Activated CD4-positive, alpha-beta T cell treated with anti-CD3 and anti-CD28 coated beads, Interleukin-2, Interleukin-4, amounts not matched to agents 100 ng/mL and 50 ng/mL, durations not matched to agents 16 hours and 8 hours (primary cell): Measurements from ENCODE around the gene GAL3ST3.
"Not testable (repeated sequence)": the region's sequence is repeated elsewhere in the genome, so short reads cannot be mapped to it uniquely, and the experiment has no call there.

ENCODE experiments used
- DNase-seq: peaks from one replicate; pipeline ENCODE4 v3.0.0-alpha.2; 2020; ENCODE audit warnings: low spot score

Gene GAL3ST3, protein sequence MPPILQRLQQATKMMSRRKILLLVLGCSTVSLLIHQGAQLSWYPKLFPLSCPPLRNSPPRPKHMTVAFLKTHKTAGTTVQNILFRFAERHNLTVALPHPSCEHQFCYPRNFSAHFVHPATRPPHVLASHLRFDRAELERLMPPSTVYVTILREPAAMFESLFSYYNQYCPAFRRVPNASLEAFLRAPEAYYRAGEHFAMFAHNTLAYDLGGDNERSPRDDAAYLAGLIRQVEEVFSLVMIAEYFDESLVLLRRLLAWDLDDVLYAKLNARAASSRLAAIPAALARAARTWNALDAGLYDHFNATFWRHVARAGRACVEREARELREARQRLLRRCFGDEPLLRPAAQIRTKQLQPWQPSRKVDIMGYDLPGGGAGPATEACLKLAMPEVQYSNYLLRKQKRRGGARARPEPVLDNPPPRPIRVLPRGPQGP

DNA sequence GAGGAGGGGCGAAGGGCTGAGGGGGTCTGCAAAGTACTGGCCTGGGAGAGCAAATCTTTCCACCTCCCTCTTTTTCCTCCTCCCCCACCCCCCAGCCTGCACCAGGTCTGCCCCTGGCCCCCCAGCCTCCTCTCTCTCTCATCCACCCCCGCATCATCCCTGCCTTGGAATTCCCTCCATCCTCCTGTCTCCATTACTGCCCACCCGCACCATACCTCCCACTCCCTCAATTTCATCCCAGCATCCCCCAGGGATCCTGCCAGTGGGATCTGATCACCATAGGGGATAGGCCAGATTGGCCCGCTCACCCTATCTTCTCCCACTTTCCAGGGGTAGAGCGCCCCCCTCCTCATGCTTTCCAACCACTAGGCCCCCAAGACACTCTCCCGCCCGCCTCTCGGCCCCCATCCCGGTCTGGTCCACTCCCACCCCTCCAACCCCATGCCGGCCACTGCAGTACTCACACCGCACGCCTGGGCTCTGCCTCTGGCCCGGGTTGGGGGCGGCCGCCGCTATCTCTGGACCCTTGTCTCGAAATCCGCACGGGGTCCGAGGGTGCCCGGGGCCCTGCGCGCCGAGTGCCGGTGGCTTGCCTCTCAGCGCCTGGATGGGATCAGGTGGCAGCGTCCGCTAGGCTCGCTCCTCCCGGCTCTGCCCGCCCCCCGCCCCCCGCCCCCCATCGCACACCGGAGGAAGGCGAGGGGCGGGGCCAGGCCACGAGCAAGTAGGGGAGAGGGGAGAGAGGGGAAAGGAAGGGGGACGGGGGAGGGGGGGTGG lies at the start of gene GAL3ST3:
GAL3ST3 (minus strand) TSS at position 615 of the 777 bp plus-strand sequence. CDS start 3,746 bp downstream, outside the sequence.
- no peak for DNase-seq

- DNase-seq: not testable (repeated sequence)
Observed at GRCh38 chr11:66092125-66092524, 43.2 kb upstream of the GAL3ST3 start.

DNA sequence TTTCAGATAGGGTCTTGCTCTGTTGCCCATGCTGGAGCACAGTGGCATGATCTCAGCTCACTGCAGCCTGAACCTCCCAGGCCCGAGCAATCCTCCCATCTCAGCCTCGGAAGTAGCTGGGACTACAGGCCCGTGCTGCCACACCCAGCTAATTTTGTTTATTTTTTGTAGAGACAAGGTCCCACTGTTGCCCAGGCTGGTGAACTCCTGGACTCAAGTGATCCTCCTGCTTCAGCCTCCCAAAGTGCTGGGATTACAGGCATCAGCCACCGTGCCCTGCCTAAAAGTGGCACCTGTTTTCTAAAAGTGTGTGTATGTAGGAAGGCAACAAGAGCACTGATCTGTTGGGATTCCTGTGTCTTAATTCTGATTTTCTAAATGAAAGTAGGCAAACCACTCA lies 41.3 kb upstream of the GAL3ST3 start:
- no peak for DNase-seq

GRCh38 chr11:66089067-66089466 lies 40.1 kb upstream of the GAL3ST3 start:
- no peak for DNase-seq

DNA sequence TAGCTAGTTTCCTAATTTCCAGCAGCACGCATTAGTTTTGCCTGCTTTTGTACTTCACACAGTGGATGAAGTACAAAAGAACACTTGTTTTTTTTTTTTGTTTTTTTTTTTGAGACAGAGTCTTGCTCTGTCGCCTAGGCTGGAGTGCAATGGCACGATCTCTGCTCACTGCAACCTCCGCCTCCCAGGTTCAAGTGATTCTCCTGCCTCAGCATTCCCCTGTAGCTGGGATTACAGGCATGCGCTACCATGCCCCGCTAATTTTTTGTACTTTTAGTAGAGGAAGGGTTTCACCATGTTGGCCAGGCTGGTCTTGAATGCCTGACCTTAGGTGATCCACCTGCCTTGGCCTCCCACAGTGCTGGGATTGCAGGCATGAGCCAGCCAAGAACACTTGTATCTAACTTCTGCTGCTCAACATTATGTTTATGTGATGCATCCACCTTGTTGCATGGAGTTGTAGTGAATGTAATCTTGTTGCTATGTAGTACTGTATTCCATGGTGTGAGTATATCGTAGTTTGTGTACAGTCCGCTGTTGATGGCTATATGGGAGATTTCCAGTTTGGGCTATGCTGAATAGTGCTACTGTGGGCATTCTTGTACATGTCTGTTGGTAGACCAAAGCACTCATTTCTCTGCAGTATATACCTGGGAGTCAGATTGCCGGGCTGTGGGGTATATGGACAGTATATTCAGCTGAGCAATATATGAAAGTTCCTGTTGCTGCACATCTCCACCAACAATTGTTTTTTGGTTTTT lies 38.4 kb upstream of the GAL3ST3 start:
- no peak for DNase-seq

- DNase-seq: no peak
Observed at GRCh38 chr11:66084821-66085475, 36.0 kb upstream of the GAL3ST3 start.

GRCh38 chr11:66083767-66084166 lies 34.8 kb upstream of the GAL3ST3 start:
- DNase-seq: no peak

DNA sequence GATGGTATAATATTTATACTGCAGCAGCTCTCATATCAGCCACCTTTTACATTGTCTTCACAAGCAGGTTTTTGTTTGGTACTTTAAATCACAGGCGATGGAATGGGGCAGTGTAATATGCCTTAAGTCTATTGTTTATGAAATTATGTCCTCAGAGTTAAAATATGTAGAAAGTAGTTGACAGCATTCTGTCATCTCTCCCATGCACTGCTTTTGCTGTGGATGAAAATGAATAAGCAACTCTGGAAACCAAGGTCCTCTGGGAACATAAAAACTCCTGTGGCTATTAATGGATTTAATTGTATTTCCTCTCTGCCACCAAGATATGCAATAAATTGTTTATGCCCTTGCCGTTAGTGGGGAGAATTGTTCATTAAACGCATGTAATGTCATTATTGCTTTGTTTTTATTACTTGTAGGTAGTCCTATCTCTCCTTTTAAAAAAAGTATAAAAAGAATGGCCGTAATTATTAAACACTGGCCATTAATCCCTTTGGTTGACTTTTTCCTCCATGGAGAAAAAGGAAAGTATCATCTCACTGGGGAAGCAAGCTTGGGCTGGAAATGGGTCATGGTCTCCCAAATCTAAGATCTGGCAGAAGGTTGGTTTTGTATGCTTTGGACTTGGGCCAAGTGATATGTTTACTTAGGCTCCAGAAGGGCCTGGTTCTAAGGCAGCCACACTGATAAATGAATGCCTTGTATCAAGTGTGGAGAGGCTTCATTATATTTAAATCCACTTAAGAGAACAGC lies 34.2 kb upstream of the GAL3ST3 start:
- DNase-seq: no peak

- DNase-seq: peak; percentile 71
Observed at GRCh38 chr11:66081505-66081904, 32.5 kb upstream of the GAL3ST3 start.

DNA sequence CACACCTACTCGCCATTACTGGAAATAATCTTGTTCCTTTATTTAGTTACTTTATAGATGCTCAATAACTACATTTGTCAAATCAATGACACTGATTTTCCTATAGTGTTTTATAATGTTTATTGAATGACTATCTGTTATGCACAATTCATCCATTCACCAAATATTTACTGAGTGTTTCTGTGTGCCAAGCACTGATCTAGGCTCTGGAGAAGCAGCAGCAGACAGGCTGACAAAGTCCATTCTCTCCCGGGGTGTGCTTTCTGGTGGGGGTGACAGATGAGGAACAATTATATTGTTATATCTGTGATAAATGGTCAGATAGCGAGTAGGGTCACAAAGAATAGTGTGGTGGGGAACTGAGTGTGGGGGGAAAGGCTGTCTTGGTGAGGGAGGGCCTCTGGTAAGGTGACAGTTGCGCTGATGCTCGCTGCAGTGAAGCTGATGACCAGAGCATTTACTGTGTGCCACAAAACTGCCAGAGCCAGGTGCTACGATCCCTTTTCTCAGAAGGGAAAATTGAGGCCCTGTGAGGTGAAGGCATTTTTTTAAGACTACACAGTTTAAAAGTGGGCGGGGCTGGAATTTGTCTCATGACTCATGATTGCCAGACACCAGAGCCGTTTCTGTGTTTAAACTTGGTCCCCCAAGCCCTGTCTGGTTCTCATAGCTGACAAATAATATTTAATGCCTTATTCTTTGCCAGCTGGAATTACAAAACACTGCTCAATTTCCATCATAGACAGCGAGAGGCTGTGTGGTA lies 31.3 kb upstream of the GAL3ST3 start:
- DNase-seq: peak; percentile 53

DNA sequence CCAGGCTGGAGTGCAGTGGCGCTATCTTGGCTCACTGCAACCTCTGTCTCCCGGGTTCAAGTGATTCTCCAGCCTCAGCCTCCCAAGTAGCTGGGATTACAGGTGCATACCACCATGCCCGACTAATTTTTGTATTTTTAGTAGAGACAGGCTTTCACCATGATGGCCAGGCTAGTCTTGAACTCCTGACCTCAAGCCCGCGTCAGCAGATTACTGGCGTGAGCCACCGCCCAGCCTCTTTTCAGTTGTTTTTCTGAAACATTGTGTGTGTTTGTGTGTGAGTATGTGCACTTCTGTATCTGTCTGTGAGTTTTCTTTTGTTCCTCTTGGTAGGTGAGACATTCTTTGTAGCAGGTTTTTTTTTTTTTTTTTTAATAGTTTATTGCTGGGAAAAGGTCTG lies 30.0 kb upstream of the GAL3ST3 start:
- DNase-seq: not testable (repeated sequence)

GRCh38 chr11:66077927-66078326 lies 29.0 kb upstream of the GAL3ST3 start:
- DNase-seq: no peak

- no peak for DNase-seq
Observed at GRCh38 chr11:66076561-66076960, 27.6 kb upstream of the GAL3ST3 start.

GRCh38 chr11:66075273-66075672 lies 26.3 kb upstream of the GAL3ST3 start:
- DNase-seq: no peak

GRCh38 chr11:66073669-66074068 lies 24.7 kb upstream of the GAL3ST3 start:
- DNase-seq: no peak

DNA sequence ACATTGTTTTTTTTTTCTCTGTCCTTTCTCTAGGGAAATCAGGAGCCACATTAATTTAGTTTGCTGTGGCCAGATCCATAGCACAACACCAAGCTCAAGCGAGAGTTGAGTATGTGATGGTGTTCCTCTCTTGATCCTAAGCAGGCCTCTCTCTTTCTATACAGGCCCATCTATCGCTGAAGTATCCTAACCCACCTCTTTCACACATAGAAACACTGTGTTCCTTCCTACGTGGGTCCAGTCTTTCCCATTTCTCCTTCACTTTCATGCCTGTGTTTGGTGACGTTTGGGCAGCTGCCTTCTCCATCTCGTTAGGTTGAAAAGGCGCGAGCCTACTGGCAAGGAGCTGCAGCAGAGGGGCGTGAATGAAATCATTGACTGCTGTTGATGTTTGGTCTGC lies 23.6 kb upstream of the GAL3ST3 start:
- DNase-seq: no peak

GRCh38 chr11:66072081-66072480 lies 23.1 kb upstream of the GAL3ST3 start:
- no peak for DNase-seq

GRCh38 chr11:66071381-66071801 lies 22.4 kb upstream of the GAL3ST3 start:
- peak; percentile 24 for DNase-seq

- DNase-seq: no peak
Observed at GRCh38 chr11:66070604-66071380, 21.8 kb upstream of the GAL3ST3 start.
